Sigmoid colon (tissue), 4 donors: ENCODE measurements around the gene CD248.

Source experiments
- CTCF ChIP-seq, 4 experiments: fragments of 450-650 bp in 3 of 4; fragments of 200-600 bp in 1 of 4; IDR thresholded peaks; one replicate each; pipeline ENCODE4 v1.5.1; 2016 to 2019; ENCODE audit warnings: antibody characterized with exemption in 4 of 4, mild to moderate bottlenecking in 3 of 4, moderate library complexity in 2 of 4
- EP300 ChIP-seq, 4 donors: sonication (generic); formaldehyde crosslinking; IDR thresholded peaks; one replicate each; pipeline ENCODE4 v1.6.1; 2017; ENCODE audit warnings: antibody characterized with exemption in 4 of 4

- TF ChIP-seq CTCF (IDR thresholded peaks at IDR 0.05) (no peak), EP300 (IDR thresholded peaks at IDR 0.05) (no peak)
Observed at GRCh38 chr11:66313321-66314185, 3.3 kb downstream of the CD248 start.
